ENCODE results near the gene TPCN2. TPM values are rescaled to one million over a fixed set of nuclear protein-coding genes. Genes with fewer than 3 reads are reported as not detected.
"Not testable (repeated sequence)": the region's sequence is repeated elsewhere in the genome, so short reads cannot be mapped to it uniquely, and the experiment has no call there.

The TPCN2 gene
- total RNA-seq, 1 donor from 2014 or later = 15.6 TPM

- no peak for DNase-seq (ENCODE audit: low read depth)
Observed at GRCh38 chr11:69129647-69130046, 80.9 kb downstream of the TPCN2 start.

- no peak for DNase-seq (ENCODE audit: low read depth)
Observed at GRCh38 chr11:69130654-69131053, 81.9 kb downstream of the TPCN2 start.

GRCh38 chr11:69131121-69131566, 82.4 kb downstream of the TPCN2 start:
- DNase-seq (ENCODE audit: low read depth) = no peak

- DNase-seq (ENCODE audit: low read depth) = peak; percentile 79
Observed at GRCh38 chr11:69131644-69132300, 83.0 kb downstream of the TPCN2 start.

GRCh38 chr11:69132301-69132670, 83.6 kb downstream of the TPCN2 start:
- DNase-seq (ENCODE audit: low read depth) = no peak

GRCh38 chr11:69133251-69133650, 84.5 kb downstream of the TPCN2 start:
- no peak for DNase-seq (ENCODE audit: low read depth)

GRCh38 chr11:69134182-69134581, 85.5 kb downstream of the TPCN2 start:
- DNase-seq (ENCODE audit: low read depth) = not testable (repeated sequence)

GRCh38 chr11:69134957-69135356, 86.2 kb downstream of the TPCN2 start:
- no peak for DNase-seq (ENCODE audit: low read depth)

- peak; percentile 33 for DNase-seq (ENCODE audit: low read depth)
Observed at GRCh38 chr11:69135420-69136363, 87.0 kb downstream of the TPCN2 start.

GRCh38 chr11:69136471-69136870, 87.7 kb downstream of the TPCN2 start:
- DNase-seq (ENCODE audit: low read depth) = no peak

- DNase-seq (ENCODE audit: low read depth) = no peak
Observed at GRCh38 chr11:69137151-69137844, 88.6 kb downstream of the TPCN2 start.

GRCh38 chr11:69138265-69138664, 89.5 kb downstream of the TPCN2 start:
- peak; percentile 45 for DNase-seq (ENCODE audit: low read depth)

GRCh38 chr11:69140161-69140560, 91.4 kb downstream of the TPCN2 start:
- DNase-seq (ENCODE audit: low read depth) = not testable (repeated sequence)

GRCh38 chr11:69140635-69141034, 91.9 kb downstream of the TPCN2 start:
- peak; percentile 30 for DNase-seq (ENCODE audit: low read depth)

GRCh38 chr11:69141742-69142141, 93.0 kb downstream of the TPCN2 start:
- no peak for DNase-seq (ENCODE audit: low read depth)

- no peak for DNase-seq (ENCODE audit: low read depth)
Observed at GRCh38 chr11:69142895-69143294, 94.2 kb downstream of the TPCN2 start.

GRCh38 chr11:69144316-69145049, 95.8 kb downstream of the TPCN2 start:
- no peak for DNase-seq (ENCODE audit: low read depth)

- DNase-seq (ENCODE audit: low read depth) = no peak
Observed at GRCh38 chr11:69145050-69145380, 96.3 kb downstream of the TPCN2 start.

GRCh38 chr11:69148377-69148762, 99.6 kb downstream of the TPCN2 start:
- no peak for DNase-seq (ENCODE audit: low read depth)

- DNase-seq (ENCODE audit: low read depth) = no peak
Observed at GRCh38 chr11:69148806-69149205, 100.1 kb downstream of the TPCN2 start.

GRCh38 chr11:69149338-69150045, 100.8 kb downstream of the TPCN2 start:
- DNase-seq (ENCODE audit: low read depth) = not testable (repeated sequence)
